Keratinocyte (primary cell): ENCODE data around the gene ERBB4. TPM values are rescaled to one million over a fixed set of nuclear protein-coding genes. Genes with fewer than 3 reads are reported as not detected.

ENCODE experiments used
- DNase-seq: peaks from one replicate; pipeline ENCODE4 v3.0.0-alpha.2; 2011; ENCODE audit warnings: low read depth, missing footprints, low spot score
- FAIRE-seq: peaks from 2 replicates; lab custom pipeline; 2011; peaks lifted over from hg19 to GRCh38; lab: Jason Lieb, UNC
- H2AFZ ChIP-seq: 2 replicates; pipeline ENCODE4 v1.6.0; 2012; ENCODE audit warnings: low read length, control low read depth, inconsistent platforms; ENCODE audit not compliant: control insufficient read depth
- H3K27ac ChIP-seq: 2 replicates; pipeline ENCODE4 v1.5.1; 2011; ENCODE audit warnings: low read length; ENCODE audit not compliant: control insufficient read depth, insufficient read depth
- H3K27me3 ChIP-seq: 3 replicates; pipeline ENCODE4 v1.6.0; 2011; ENCODE audit warnings: low read length; ENCODE audit not compliant: control insufficient read depth, insufficient read depth; ENCODE audit errors: extremely low read depth
- H3K36me3 ChIP-seq, 2 experiments: 2 replicates in 1 of 2; 3 replicates in 1 of 2; pipeline ENCODE4 v1.5.1; 2011; ENCODE audit warnings: low read length in 2 of 2, mild to moderate bottlenecking in 1 of 2; ENCODE audit not compliant: control insufficient read depth in 2 of 2, insufficient read depth in 2 of 2; ENCODE audit errors: extremely low read depth in 1 of 2
- H3K4me1 ChIP-seq: 3 replicates; pipeline ENCODE4 v1.5.1; 2011; ENCODE audit warnings: low read length; ENCODE audit not compliant: control insufficient read depth, insufficient read depth; ENCODE audit errors: extremely low read depth
- H3K4me2 ChIP-seq: 3 replicates; pipeline ENCODE4 v1.6.0; 2011; ENCODE audit warnings: low read depth, low read length; ENCODE audit not compliant: control insufficient read depth, insufficient read depth; ENCODE audit errors: extremely low read depth
- H3K4me3 ChIP-seq, 3 experiments: fragments of 200-600 bp in 1 of 3; sonication (generic) in 1 of 3; 2 replicates in 2 of 3; 3 replicates in 1 of 3; pipeline ENCODE4 v1.5.1; 2011 to 2016; ENCODE audit warnings: low read length in 3 of 3, mild to moderate bottlenecking in 3 of 3, control low read depth in 2 of 3, inconsistent platforms in 1 of 3, low read depth in 1 of 3, mixed read lengths in 1 of 3, mixed run types in 1 of 3, moderate library complexity in 1 of 3; ENCODE audit not compliant: control insufficient read depth in 2 of 3, insufficient read depth in 2 of 3; ENCODE audit errors: extremely low read depth in 1 of 3
- H3K79me2 ChIP-seq: 2 replicates; pipeline ENCODE4 v1.6.0; 2012; ENCODE audit warnings: low read length; ENCODE audit not compliant: control insufficient read depth, insufficient read depth
- H3K9ac ChIP-seq: 3 replicates; pipeline ENCODE4 v1.6.0; 2011; ENCODE audit warnings: low read length; ENCODE audit not compliant: control insufficient read depth, insufficient read depth; ENCODE audit errors: extremely low read depth
- H3K9me1 ChIP-seq: 3 replicates; pipeline ENCODE4 v1.6.0; 2011; ENCODE audit warnings: low read length; ENCODE audit not compliant: control insufficient read depth, insufficient read depth; ENCODE audit errors: extremely low read depth
- H3K9me3 ChIP-seq: 2 replicates; pipeline ENCODE4 v1.5.1; 2012; ENCODE audit warnings: low read depth, low read length; ENCODE audit not compliant: control insufficient read depth
- H4K20me1 ChIP-seq: 3 replicates; pipeline ENCODE4 v1.6.0; 2011; ENCODE audit warnings: low read length; ENCODE audit not compliant: control insufficient read depth, insufficient read depth; ENCODE audit errors: extremely low read depth
- EZH2 ChIP-seq: IDR thresholded peaks from one replicate; pipeline ENCODE4 v1.6.1; 2012; ENCODE audit warnings: inconsistent platforms, mild to moderate bottlenecking, low read length, moderate library complexity
- dilution Hi-C: fragments of 300-500 bp; cut with MboI; formaldehyde crosslinking; loops from one replicate; pipeline ENCODE4 v1.7.0; 2020; ENCODE audit warnings: low sequenced_read_pairs; ENCODE audit not compliant: extremely low pct_ligation_motif_present
- polyA plus RNA-seq, 5 experiments: library from polyadenylated mRNA; depleted of rRNA in 3 of 5; stranded (reverse) in 3 of 5; stranded (forward) in 1 of 5; unstranded in 1 of 5; fragments of >200 nt; gene quantifications; 1 replicate in 1 of 5; 2 replicates in 3 of 5; 3 replicates in 1 of 5; pipeline versions ENCODE4 v1.2.1 to v1.2.3, GENCODE V29; 2011 to 2012; ENCODE audit warnings: missing spikeins in 2 of 5, low read depth in 1 of 5, low replicate concordance in 1 of 5
- TF ChIP-seq, protein P1 (sequence below), 3 experiments: IDR thresholded peaks in 1 of 3; conservative IDR thresholded peaks in 1 of 3; optimal IDR thresholded peaks in 1 of 3; 2 replicates in 2 of 3; 3 replicates in 1 of 3; pipeline versions ENCODE3 to v1.5.1; 2011; ENCODE audit warnings: low read length in 3 of 3, mild to moderate bottlenecking in 3 of 3, moderate library complexity in 2 of 3, control low read depth in 1 of 3, inconsistent platforms in 1 of 3; ENCODE audit not compliant: insufficient read depth in 2 of 3; ENCODE audit errors: extremely low read depth in 1 of 3

The ERBB4 gene
- polyA plus RNA-seq, 1 donor (not counting 4 experiments of a cell fraction or from before 2014, with no cell fraction given), result 0.01 TPM

DNA sequence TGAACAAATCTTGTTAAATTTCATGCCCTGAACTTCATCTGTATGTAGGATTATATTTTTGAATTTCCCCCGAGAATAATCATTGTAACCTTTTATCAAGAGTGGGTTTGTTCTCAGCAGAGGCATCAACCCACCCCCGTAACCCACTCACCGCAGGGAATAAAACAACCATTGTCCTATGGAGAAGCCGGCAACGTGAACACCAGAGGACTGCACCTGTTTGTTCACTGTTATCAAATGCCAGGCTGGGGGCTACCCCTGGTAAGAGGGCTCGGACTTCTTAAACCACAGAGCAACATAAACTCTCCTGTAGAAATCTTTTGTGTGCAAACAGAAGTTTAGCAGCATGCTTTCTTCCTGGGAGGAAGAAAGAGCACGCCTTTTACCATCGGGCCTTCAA lies 610.4 kb downstream of the ERBB4 start:
- H3K4me1 ChIP-seq, result peaks cover 14% of the 10 kb centered on the region
- no peaks in the 10 kb centered on the region for H3K79me2 ChIP-seq
- no peak overlapping the region for H2AFZ ChIP-seq
- no peaks in the 10 kb centered on the region for H3K9me1 ChIP-seq
- H4K20me1 ChIP-seq, result no peaks in the 10 kb centered on the region
- no peak overlapping the region for H3K27ac ChIP-seq
- no peak for TF ChIP-seq EZH2
- TF ChIP-seq, protein P1, sequence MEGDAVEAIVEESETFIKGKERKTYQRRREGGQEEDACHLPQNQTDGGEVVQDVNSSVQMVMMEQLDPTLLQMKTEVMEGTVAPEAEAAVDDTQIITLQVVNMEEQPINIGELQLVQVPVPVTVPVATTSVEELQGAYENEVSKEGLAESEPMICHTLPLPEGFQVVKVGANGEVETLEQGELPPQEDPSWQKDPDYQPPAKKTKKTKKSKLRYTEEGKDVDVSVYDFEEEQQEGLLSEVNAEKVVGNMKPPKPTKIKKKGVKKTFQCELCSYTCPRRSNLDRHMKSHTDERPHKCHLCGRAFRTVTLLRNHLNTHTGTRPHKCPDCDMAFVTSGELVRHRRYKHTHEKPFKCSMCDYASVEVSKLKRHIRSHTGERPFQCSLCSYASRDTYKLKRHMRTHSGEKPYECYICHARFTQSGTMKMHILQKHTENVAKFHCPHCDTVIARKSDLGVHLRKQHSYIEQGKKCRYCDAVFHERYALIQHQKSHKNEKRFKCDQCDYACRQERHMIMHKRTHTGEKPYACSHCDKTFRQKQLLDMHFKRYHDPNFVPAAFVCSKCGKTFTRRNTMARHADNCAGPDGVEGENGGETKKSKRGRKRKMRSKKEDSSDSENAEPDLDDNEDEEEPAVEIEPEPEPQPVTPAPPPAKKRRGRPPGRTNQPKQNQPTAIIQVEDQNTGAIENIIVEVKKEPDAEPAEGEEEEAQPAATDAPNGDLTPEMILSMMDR (optimal IDR thresholded peaks at IDR 0.05 in 1 of 3, IDR thresholded peaks at IDR 0.05 in 1 of 3, conservative IDR thresholded peaks at IDR 0.05 in 1 of 3; ENCODE audit: extremely low read depth in 1 of 3, insufficient read depth in 2 of 3, low read length in 3 of 3), result no peak
- no peaks in the 10 kb centered on the region for H3K36me3 ChIP-seq
- no peak for FAIRE-seq
- no peak for DNase-seq
- no peak overlapping the region for H3K4me3 ChIP-seq
- no peak overlapping the region for H3K4me2 ChIP-seq
- no peaks in the 10 kb centered on the region for H3K27me3 ChIP-seq
- H3K9ac ChIP-seq, result no peak overlapping the region
- no peaks in the 10 kb centered on the region for H3K9me3 ChIP-seq
- dilution Hi-C loops, result no loop called here

DNA sequence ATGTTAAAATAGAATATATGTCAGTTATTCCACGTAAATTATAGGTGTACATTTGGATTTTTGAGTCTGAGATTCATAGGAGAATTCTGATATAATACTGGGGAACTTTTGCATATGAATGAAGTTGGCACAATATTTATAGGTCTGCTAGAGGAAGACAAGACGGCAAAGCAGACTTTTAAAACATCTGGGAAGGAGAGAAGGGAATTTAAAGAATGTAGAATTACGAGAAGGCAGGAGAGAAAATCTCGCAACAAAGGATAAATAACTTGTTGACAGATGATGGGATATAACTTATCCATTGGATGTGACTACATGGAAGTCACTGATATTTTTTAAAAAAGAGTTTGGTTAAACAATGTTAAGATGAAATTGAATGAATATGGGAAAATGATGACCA lies 615.6 kb downstream of the ERBB4 start:
- no peaks in the 10 kb centered on the region for H3K9me1 ChIP-seq
- H3K79me2 ChIP-seq, result no peaks in the 10 kb centered on the region
- H3K4me3 ChIP-seq, result no peak overlapping the region
- no peaks in the 10 kb centered on the region for H4K20me1 ChIP-seq
- no peaks in the 10 kb centered on the region for H3K9me3 ChIP-seq
- FAIRE-seq (no peak), DNase-seq (no peak)
- TF ChIP-seq, protein P1 (optimal IDR thresholded peaks at IDR 0.05 in 1 of 3, IDR thresholded peaks at IDR 0.05 in 1 of 3, conservative IDR thresholded peaks at IDR 0.05 in 1 of 3; ENCODE audit: extremely low read depth in 1 of 3, insufficient read depth in 2 of 3, low read length in 3 of 3), result no peak
- no peak for TF ChIP-seq EZH2
- peaks cover 2% of the 10 kb centered on the region for H3K4me1 ChIP-seq
- H2AFZ ChIP-seq, result no peak overlapping the region
- no peaks in the 10 kb centered on the region for H3K36me3 ChIP-seq
- H3K4me2 ChIP-seq, result no peak overlapping the region
- H3K27me3 ChIP-seq, result no peaks in the 10 kb centered on the region
- dilution Hi-C loops, result no loop called here
- no peak overlapping the region for H3K27ac ChIP-seq
- H3K9ac ChIP-seq, result no peak overlapping the region
